ENCODE results near the gene RTL5.
A peak's percentile ranks its signal among the peaks of the same experiment; 100 is the strongest.

RTL5 gene

DNA sequence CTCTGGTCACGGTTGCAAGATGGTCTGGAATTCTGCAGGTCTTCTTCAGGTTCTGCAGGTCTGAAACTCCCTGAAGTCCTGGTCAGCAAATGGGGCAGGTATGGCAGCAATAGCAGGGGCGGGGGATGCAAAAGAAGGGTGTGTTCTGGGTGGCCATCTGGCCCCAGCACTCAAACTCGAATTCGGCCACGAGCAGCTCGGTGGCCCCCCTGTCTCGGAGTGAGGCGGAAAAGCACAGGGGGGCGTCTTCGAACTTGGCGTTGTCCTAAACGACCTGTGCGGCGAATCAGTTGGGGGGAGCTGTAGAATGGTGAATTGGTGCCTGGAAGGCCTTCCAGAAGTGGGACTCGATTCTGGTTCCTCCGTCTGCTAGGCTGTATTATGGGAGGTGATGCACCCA is 2.1 kb downstream of the RTL5 start:
- FAIRE-seq = no peak

DNA sequence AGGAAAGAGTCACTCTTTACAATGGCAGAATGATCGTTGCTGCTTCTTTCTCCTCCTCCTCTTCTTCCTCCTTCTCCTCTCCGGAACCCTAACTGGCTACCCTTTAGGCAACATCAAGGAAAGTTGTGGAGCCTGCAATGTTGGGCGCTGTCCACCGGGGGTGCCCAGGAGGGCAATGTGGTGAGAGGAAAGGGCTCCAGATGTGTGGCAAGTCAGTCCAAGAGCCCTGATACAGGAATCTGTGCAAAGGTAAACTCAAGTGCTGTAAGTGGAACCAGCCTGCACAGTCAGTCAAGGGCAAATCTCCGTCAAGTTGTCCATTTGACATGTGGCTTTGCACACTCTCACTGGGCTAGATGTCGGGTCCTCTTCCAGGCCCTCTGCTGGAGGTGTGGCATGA is 2.8 kb downstream of the RTL5 start:
- no peak for FAIRE-seq

DNA sequence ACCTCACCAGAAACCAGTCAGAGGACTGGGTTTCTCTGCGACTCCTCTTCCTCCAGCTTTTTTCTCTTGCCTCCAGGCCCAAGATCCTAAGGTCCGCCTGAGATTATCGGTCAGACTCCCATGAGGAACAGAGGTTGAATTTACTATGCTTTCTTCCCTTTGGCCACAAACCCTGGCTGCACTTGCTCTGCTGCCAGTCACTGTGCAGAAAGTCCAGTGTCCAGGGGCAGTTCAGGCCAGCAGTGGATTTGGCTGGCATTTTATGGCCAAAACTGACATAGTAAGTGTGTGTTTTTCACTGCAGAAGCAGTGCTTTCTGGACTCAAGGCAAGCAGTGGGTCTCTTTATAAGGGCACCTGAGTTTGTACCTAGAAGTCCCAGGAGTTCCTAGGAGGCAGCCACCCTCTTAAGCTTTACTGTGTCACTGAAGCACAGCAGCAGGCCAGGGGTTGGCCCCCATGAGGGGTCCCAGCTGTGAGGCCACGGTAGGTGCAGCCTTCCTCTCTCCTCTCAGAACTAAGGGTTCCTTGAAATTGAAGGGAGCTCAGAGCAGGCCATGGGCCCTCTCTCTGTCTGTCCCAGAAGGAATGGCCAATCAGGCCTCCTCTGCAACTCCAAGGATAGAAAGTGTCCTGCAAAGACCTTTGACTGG is 3.4 kb downstream of the RTL5 start:
- FAIRE-seq = no peak

DNA sequence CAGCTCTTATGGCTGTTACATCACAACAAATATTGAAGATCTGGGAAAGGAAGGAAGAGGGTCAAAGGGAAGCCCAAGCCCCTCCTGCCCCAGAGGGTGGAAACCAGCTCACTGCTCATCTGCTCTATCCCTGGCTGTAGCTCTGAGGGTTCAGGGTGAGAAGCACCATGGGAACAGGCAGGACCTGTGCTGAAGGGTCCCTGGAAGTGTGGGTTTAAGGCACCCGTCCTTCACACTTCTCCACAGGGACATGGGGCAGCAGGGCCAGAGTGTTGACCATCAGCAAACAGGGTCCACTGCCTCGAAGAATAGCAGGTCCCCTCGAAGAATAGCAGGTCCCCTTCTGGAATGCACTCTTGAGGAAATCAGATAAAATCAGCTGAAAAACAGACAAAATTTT is 4.4 kb downstream of the RTL5 start:
- no peak for FAIRE-seq

DNA sequence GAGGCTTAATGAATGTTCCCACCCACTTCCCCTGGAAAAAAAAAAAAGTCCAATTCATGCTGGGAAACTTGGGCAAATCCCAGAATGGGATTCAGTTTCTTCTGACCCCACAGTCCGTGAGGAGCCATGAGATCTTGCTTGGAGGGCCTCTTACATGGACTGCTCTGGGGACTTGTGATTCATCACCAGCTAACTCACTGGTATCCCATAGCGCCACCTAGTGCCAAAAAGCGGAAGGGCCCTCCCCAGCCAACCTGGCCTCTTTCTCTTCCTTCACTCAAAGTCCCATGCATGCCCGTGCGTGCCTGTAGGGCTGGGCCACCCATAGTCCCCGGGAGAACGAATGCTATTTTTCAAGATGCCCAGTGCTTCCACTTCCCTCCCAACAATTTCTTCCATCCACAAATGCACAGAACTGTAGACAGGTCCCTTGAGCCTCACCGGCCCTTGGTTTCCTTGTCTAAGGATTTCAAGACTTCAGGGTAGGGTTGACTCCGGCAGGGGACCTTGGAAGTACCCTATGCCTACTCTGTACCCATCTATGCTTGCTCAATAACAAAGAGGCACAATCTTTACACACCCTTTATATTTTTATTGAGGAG is 5.1 kb downstream of the RTL5 start:
- FAIRE-seq = peak; percentile 63

DNA sequence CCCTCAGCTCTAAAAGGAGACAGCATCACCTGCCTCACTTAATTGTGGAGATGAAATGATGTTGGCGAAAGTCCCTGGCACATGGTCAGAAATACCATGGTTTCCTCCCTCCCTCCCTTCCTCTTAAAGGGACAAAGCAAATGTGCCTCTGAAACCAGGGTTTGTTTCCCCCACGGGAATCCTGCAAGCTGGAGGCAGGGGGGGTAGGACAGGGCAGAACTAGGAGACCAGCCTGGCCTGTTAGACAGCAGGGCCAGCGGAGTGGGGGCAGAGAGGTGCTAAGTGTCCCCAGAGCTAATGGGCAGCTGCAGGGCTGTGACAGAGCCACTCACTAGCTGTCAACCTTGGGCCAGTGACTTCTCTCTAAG is 5.7 kb downstream of the RTL5 start:
- FAIRE-seq = no peak

DNA sequence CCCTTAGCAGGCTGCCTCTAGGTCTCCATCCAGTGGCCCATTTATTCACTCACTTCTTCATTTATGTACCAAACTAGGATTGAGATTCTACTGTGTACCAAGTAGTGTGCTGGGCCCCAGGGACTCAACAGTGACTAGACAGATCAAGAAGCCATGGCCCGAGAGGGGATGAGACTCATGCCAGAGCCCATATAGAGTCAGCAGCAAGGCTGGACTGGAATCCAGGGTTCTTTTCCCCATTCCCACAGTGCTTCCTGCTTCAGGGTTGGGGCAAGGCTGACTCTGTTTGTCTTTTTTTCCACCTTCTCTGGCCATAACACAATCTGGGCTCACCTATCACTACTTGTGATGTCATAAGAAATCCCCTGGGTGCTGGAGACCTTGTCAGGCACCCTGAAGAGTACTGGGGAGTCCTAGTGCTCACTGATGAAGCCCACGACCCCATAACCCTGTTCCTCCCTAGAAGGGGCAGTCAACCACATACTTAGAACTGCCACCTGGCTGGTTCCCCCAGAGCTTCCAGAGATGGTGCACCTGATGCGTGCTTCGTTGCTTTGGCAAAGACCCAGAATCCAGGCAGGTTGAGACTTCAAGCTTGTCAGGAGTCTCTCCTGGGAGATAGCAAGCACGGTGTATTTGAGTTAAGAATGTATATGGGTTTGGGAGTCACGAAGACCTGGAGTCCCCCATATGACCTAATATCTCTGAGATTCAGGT is 6.2 kb downstream of the RTL5 start:
- FAIRE-seq = no peak

DNA sequence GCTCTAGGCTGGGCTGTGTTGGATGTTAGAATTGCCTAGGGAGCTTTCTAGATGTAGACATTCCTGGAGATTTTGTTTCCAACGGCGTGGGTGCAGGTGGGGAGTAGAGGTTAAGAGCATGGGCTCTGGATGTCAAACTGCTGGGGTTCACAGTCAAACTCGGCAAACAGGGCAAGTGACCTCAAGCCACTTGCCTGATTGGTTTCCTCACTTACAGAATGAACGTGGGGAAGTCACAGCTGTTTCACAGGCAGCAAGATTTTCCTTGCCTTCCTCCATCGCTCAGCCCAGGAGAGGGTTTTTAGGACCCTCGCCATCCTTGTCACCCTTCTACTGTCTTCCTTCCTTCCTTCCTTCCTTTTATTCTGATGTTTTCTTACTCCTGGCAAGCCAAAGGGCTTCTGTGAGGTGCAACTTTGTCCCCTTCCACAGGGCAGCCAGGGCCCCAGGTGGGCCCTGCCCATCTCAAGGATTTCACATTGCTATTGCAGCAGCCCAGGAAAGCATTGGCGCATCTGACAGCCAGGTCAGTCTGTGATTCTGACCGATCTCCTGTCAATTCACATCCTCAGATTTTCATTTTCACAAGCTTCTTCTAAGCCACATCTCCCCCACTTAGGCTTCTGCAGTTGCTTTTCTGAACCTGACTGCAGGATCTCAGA is 7.0 kb downstream of the RTL5 start:
- FAIRE-seq = no peak

DNA sequence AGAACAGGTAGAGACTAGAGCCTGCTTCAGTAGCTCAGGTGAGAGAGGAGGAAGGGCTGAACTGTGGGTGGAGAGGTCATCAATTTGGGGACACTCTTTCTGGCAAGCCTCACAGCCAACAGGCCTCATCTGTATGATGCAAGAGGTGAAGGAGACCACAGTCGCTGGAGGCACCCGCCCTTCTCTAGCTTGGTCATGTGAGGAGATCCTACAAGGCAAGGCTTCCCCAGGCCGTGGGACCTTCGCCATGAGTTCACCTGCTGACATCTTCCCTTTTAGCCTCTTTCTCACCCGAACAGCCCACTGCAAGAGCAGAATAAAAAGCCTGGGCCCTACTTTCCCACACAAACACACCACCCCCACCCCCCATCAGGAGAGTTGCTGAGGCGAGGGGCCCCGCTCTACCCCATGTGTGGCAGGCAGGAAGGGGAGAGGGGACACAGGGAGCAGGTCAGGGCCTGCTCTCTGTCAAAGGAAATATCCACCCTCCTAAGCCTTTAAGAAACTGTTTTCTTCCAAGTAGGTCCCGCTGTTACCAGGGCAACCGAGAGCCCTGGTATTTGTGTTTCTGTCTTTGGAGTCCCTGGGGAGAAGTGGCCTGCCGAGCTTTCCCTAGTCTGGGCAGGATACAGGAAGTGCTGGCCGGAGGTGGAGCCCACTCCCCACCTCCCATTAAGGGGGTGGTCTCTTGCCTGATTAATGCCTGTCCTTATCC is 8.1 kb downstream of the RTL5 start:
- FAIRE-seq = no peak

DNA sequence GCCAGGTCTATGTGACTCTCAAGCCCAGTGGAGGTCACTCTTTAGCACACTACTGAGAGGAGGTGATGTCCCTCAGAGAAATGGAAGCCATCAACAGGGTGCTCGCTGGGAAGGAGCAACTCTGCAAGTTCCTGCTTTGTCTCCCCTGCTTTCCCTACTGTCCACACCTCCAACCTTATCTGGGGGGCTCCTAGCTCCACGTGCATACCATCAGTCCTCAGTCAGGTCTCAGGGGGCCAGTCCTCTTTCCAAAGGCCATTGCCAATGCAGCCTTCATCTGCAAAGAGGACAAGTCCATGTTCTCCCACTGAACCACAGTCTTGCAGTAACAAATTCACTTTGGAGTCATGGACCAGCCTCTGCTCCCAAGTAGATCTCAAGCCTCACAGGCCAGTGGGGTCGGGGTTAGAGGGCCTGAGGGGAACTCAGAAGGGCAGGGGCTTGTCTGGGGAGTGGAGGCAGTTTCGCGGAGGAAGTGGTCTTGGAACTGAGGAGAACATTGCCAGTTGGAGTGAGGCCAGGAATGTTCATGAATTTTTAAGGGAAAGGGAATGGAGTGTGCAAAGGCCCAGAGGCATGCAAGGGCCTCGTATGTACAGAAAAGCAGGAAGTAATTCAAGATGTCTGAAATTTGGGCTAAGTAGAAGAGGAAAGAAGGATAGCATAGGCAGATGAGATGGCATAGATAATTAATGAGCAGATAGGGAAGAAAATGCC is 8.9 kb downstream of the RTL5 start:
- FAIRE-seq = no peak

DNA sequence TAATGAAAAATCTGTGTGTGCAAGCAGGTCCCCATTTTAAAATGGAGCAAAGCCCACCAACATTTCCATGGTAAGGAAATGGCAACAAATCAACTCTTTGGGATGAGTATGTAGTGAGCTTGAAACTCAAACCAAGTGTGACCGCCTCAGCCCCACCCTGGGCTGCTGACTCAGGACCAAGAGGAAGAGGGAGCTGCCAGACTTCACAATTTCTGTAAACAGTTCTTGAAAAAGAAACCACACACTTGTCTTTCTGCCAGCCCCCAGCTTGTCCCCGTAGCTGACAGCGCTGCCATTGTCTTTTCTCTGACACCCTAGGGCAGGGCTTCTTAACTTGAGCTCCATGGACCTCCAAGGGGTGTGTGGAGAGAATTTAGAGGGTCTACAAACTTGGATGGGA is 10.3 kb downstream of the RTL5 start:
- FAIRE-seq = no peak

DNA sequence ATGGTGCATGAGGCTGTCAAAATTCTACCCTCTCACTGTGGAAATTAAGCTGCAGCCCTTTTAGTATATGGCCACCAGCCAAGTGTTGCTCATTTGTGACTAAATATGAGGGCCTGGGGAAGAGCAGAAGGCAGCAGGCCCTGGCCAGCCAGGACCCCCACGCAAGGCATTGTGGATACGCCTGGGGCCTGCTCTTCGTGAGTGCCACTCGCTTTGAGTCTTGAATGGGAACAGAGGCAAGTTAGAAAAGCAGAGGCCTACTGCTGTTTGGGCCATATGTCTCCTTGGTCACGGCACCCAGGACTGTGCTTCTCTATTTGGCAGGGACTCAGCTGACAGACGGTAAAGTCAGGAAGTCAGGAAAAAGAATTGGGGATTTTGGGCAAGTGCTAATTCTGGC is 10.9 kb downstream of the RTL5 start:
- no peak for FAIRE-seq

DNA sequence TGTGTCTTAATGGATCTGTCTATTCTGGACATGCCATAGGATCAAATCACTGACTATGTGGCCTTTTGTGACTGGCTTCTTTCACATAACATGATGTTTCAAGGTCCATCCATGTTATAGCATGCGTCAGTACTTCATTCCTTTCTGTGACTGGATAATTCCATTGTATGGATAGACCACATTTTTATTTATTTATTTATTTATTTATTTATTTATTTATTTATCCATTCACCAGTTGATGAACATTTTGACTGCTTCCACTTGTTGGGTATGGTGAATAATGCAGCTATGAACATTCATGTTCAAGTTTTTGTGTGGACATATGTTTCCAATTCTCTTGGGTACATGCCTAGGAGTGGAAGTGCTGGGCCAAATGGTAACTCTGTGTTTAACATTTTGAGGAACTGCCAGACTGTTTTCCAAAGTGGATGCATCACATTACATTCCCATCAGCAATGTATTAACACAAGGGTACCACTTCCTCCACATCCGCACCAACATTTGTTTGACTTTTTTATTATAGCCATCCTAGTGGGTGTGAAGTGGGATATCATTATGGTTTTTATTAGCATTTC is 14.0 kb downstream of the RTL5 start:
- no peak for FAIRE-seq

DNA sequence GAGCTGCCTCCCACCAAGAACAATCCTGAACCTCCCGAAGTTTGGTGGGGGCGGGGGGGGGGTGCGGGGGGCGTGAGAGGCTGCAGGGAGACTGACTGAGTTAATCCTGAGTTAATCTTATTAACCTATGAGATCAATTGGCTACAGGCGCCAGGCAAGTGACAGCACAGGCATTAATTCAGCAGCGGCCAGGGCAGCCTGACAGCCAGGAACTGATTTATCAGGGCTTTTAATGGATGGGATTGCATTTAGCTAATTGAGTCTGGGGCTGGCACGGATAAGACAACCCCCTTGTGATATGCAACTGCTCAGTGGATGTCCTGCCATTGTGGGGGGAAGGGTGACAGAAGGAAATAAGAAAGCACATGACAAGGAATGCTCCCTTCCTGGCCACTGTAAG is 16.3 kb downstream of the RTL5 start:
- FAIRE-seq = no peak

DNA sequence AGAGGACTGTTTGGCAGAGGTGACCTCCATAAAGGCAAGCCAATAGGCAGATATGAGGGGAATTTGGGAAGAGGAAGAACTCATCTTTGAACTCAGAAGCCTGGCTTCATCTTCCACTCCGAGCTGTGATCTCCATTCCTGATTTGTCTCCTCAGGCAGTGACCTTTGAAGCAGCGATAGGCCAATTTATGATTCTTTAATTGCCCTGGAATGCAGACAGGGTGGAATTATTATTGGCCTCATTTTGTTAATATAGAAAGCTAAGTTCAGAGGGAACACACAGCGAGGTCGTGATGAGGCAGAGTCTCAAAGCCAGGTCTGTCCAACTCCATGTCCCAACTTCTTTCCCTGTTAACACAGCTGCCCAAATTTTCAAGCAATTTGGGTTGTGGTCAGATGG is 16.9 kb downstream of the RTL5 start:
- FAIRE-seq = no peak

DNA sequence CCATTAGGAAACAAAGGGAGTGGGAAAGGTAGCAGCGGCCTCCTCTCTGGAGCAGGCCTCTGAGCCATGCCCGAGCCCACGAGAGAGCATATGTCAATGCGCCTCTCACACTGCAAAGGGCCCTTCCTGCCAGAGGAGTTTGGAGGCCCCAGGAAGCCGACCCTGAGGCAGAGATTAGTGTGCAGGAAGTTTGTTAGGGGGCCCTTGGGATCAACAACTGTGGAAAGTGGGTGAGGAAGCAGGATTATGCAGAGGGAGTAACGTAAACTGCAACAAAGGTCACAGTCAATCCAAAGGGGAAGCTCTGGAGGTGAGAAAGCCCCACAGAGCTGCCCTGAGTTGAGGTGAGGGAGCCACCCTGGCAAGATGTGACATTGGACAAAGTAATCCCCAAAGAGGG is 17.4 kb downstream of the RTL5 start:
- no peak for FAIRE-seq

DNA sequence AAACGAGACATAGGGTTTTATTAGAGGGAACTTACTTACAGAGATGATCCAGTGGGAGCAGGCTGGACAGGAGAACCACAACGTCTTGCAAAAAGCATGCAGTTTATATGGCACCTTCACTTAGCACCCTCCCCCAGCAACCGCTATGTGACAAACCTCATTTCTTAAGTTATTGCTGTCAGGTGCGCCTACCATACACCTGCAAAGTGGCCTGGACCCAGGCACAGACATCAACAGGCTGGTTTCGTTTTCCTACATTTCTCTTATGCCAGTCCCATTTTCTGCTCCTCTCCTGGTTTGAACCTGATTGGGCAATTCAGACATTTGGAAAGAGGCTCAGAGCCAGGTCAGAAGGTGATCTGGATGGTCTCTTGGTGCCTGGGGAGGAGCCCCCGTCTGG is 18.3 kb downstream of the RTL5 start:
- no peak for FAIRE-seq

DNA sequence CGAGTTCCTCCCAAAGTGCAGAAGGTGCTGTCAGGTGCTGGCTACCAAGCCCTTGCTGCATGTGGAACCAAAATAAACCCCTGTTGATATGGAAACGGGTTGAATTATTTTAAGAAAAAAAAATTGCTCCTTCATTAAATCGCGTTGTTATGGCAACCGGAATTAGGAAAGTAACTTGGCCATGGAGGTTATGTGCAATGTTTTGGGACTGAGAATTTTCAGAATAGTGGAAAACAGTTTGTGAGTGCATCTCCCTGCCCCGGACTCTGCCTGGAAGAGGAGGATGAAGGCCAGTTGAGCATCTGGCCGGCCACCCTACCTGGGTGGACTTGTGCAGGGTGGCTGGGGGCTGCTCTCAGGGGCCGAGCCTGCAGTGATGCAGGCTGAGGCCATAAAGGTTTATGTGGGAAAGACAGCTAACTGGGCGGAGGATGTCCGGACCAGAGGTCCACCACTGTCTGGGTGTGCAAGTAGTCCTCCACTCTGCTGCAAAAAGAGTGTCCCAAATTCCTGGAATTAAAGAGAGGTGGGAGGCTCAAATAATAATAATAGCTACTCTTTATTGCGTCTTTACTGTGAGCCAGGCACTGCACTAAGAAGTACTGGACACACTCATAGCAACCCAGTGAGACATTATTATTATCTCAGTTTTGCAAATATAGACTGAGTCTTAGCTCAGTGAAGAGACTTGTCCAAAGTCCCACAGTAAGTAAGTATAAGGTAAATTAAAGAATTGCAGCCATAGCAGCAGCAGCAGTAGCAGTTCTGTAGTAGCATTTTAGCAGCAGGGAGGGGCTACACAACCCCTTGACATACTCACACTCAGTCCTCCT is 20.6 kb downstream of the RTL5 start:
- no peak for FAIRE-seq

DNA sequence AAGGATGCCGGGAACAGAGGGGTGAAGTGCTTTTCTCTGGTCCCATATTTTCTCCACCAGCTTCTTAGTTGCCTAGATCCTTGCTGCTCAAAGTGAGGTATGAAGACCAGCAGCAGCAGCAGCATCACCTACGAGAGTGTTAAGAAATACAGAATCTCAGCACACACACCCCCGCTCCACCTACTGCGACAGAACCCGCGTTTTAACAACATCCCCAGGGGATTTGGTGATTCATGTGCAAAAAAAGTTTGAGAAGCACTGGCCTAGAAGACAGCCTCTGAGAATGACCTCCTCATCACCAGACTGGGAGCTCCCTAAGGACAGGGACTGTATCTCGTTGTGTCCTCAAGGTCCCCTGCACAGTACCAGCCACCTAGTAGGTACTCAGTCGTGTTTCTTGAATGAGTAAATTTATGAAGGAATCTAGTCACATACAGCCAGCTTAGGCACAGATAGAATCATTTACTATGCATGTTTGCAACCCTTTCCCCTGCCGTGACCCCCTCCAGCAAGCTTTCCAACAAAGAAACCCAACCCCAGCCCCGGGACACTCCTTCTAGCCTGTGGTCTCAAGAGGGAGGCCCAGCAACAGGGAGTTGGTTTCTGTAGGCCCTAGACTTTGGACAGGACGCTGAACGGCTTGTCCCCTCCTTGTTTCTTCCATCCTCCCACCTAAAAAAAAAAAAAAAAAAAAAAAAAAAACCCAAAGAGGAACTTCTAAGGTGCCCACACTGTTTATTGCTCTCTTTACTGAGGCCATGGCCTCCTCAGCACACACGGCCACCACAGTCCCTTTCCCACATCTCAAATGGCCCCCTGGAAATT is 21.5 kb downstream of the RTL5 start:
- FAIRE-seq = no peak

DNA sequence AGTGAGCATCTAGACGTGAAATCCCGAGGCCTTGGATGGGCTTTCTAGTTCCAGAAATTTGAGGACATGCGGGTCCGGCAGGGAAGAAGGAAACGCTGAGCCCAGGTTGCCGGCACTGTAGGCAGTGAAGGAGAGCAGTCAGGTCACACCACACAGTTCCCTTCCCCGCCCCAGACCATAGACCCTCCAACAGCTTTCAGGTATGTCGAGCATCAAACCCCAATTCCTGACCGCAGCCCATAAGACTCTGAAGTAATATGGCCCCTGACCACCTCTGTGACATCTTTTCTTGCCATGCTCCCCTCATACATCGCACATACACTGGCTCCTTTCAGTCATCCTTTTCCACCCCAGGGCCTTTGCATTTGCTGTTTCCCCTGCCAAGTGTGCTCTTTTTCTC is 23.0 kb downstream of the RTL5 start:
- FAIRE-seq = no peak
